ENCODE measurements around the gene MUC6. TPM values are rescaled to one million over a fixed set of nuclear protein-coding genes. Genes with fewer than 3 reads are reported as not detected.

Gene MUC6
- total and polyA plus RNA-seq, 10 of the 15 experiments (the other 5 are each of a cell fraction or from before 2014, with no cell fraction given): 0.03 TPM; not detected in 8

- ChIA-PET RAD21 (ENCODE audit: unreplicated experiment) (no interaction called here), SMC1A (ENCODE audit: uncharacterized antibody, unreplicated experiment) (no interaction called here), CTCF (no interaction called here), POLR2A (no interaction called here)
- WGBS (ENCODE audit: insufficient coverage, insufficient replicate concordance, low lambda C conversion rate, missing lambda C conversion rate): 95% methylated on average over 16 of the region's 21 CpGs
- in situ Hi-C loops (cut with MboI): no loop called here
- Histone ChIP-seq H4K20me1 (ENCODE audit: control insufficient read depth, insufficient read depth) (no peaks in the 10 kb centered on the region), H3K79me2 (ENCODE audit: control insufficient read depth, insufficient read depth, low read length) (no peaks in the 10 kb centered on the region), H3K4me1 (ENCODE audit: control insufficient read depth, insufficient read depth, low read length) (no peaks in the 10 kb centered on the region), H3K27ac (ENCODE audit: control insufficient read depth, insufficient read depth) (no peak overlapping the region), H2AFZ (ENCODE audit: control insufficient read depth, low read depth, low read length) (no peak overlapping the region), H3K4me2 (ENCODE audit: control insufficient read depth, insufficient read depth) (no peak overlapping the region), H3K9ac (ENCODE audit: control insufficient read depth, insufficient read depth, low read length) (no peak overlapping the region), H3K9me3 (replicated peaks; ENCODE audit: control insufficient read depth, insufficient read depth, low read length) (no peaks in the 10 kb centered on the region), H3K27me3 (replicated peaks in 1 of 2; ENCODE audit: control insufficient read depth in 2 of 2, insufficient read depth in 2 of 2, low read length in 1 of 2) (no peaks in the 10 kb centered on the region), H3K36me3 (ENCODE audit: control insufficient read depth in 2 of 2, insufficient read depth in 2 of 2, low read length in 1 of 2) (peaks cover 6 to 19% of the 10 kb centered on the region in 2 experiments; a peak in 3 of 4 replicates), H3K4me3 (no peak overlapping the region)
- DNase-seq (ENCODE audit: low read depth, low spot score): no peak
- intact Hi-C loops (cut with micrococcal nuclease; ENCODE audit: unreplicated experiment): no loop called here
- TF ChIP-seq TBL1XR1 (IDR thresholded peaks at IDR 0.05; ENCODE audit: low read depth, low read length) (no peak), STAT1 (conservative IDR thresholded peaks at IDR 0.05) (no peak), BCLAF1 (IDR thresholded peaks at IDR 0.05) (no peak), REST (IDR thresholded peaks at IDR 0.05; ENCODE audit: low read depth, low read length) (no peak), SREBF1 (IDR thresholded peaks at IDR 0.05; ENCODE audit: low read length) (no peak), CBFB (IDR thresholded peaks at IDR 0.05; ENCODE audit: low read depth) (no peak), HCFC1 (IDR thresholded peaks at IDR 0.05; ENCODE audit: low read length) (no peak)
- no TSS peak for BruUV-seq (replicated peaks)
- ATAC-seq: no peak
- no peak for FAIRE-seq
These were observed 30.6 kb downstream of the MUC6 start for GRCh38 chr11:1005928-1006327.
